Renal pelvis (tissue), 12 donors: ENCODE results near the gene TRPC4AP. TPM values are rescaled to one million over a fixed set of nuclear protein-coding genes. Genes with fewer than 3 reads are reported as not detected.
A peak's percentile ranks its signal among the peaks of the same experiment; 100 is the strongest.

Experiments used
- DNase-seq: peaks from one replicate; pipeline ENCODE4 v3.0.0-alpha.2; 2013
- long read RNA-seq, 16 experiments: transcript quantifications; one replicate each; lab custom pipeline, GENCODE V29; 2026
- polyA plus RNA-seq, 3 donors: library from polyadenylated mRNA; unstranded; fragments of 120-200 nt; gene quantifications; one replicate each; pipeline ENCODE4 v1.2.1, GENCODE V29; 2013; ENCODE audit not compliant: insufficient read length in 3 of 3

Gene TRPC4AP, protein sequence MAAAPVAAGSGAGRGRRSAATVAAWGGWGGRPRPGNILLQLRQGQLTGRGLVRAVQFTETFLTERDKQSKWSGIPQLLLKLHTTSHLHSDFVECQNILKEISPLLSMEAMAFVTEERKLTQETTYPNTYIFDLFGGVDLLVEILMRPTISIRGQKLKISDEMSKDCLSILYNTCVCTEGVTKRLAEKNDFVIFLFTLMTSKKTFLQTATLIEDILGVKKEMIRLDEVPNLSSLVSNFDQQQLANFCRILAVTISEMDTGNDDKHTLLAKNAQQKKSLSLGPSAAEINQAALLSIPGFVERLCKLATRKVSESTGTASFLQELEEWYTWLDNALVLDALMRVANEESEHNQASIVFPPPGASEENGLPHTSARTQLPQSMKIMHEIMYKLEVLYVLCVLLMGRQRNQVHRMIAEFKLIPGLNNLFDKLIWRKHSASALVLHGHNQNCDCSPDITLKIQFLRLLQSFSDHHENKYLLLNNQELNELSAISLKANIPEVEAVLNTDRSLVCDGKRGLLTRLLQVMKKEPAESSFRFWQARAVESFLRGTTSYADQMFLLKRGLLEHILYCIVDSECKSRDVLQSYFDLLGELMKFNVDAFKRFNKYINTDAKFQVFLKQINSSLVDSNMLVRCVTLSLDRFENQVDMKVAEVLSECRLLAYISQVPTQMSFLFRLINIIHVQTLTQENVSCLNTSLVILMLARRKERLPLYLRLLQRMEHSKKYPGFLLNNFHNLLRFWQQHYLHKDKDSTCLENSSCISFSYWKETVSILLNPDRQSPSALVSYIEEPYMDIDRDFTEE
- 10 to 100 TPM; 63.0 to 70.7 (median 70.1) TPM for polyA plus RNA-seq
- long read RNA-seq, donor 1, transcript TRPC4AP-201 (19 exons, 3,226 nt) = major isoform, 9 of 21 reads
- long read RNA-seq, donor 1, partial matches to known transcripts = 10 of 21 reads
- long read RNA-seq, donor 1, other reads (novel, unspliced or antisense) = 0 of 21 reads
- long read RNA-seq, donor 2, transcript TRPC4AP-201 (19 exons, 3,226 nt) = major isoform, 11 of 19 reads
- long read RNA-seq, donor 2, transcript TRPC4AP-202 (19 exons, 3,138 nt) = minor isoform, 8 of 19 reads
- long read RNA-seq, donor 2, partial matches to known transcripts = 0 of 19 reads
- long read RNA-seq, donor 2, other reads (novel, unspliced or antisense) = 0 of 19 reads
- long read RNA-seq, donor 3, transcript TRPC4AP-201 (19 exons, 3,226 nt) = major isoform, 9 of 27 reads
- long read RNA-seq, donor 3, transcript TRPC4AP-202 (19 exons, 3,138 nt) = minor isoform, 6 of 27 reads
- long read RNA-seq, donor 3, partial matches to known transcripts = 12 of 27 reads
- long read RNA-seq, donor 3, other reads (novel, unspliced or antisense) = 0 of 27 reads
- long read RNA-seq, donor 4, transcript TRPC4AP-201 (19 exons, 3,226 nt) = major isoform, 10 of 15 reads
- long read RNA-seq, donor 4, transcript TRPC4AP-202 (19 exons, 3,138 nt) = minor isoform, 5 of 15 reads
- long read RNA-seq, donor 4, partial matches to known transcripts = 0 of 15 reads
- long read RNA-seq, donor 4, other reads (novel, unspliced or antisense) = 0 of 15 reads
- long read RNA-seq, donor 5, partial matches to known transcripts = 0 of 4 reads
- long read RNA-seq, donor 5, other reads (novel, unspliced or antisense) = 0 of 4 reads
- long read RNA-seq, donor 6, transcript TRPC4AP-201 (19 exons, 3,226 nt) = major isoform, 5 of 7 reads
- long read RNA-seq, donor 6, partial matches to known transcripts = 0 of 7 reads
- long read RNA-seq, donor 6, other reads (novel, unspliced or antisense) = 0 of 7 reads
- long read RNA-seq, donor 7, transcript TRPC4AP-202 (19 exons, 3,138 nt) = minor isoform, 6 of 24 reads
- long read RNA-seq, donor 7, transcript TRPC4AP-201 (19 exons, 3,226 nt) = major isoform, 18 of 24 reads
- long read RNA-seq, donor 7, partial matches to known transcripts = 0 of 24 reads
- long read RNA-seq, donor 7, other reads (novel, unspliced or antisense) = 0 of 24 reads
- long read RNA-seq, donor 8, transcript TRPC4AP-201 (19 exons, 3,226 nt) = major isoform, 6 of 9 reads
- long read RNA-seq, donor 8, partial matches to known transcripts = 0 of 9 reads
- long read RNA-seq, donor 8, other reads (novel, unspliced or antisense) = 0 of 9 reads
- long read RNA-seq, donor 9, transcript TRPC4AP-202 (19 exons, 3,138 nt) = minor isoform, 5 of 27 reads
- long read RNA-seq, donor 9, transcript TRPC4AP-201 (19 exons, 3,226 nt) = major isoform, 22 of 27 reads
- long read RNA-seq, donor 9, partial matches to known transcripts = 0 of 27 reads
- long read RNA-seq, donor 9, other reads (novel, unspliced or antisense) = 0 of 27 reads
- long read RNA-seq, donor 10, partial matches to known transcripts = 0 of 7 reads
- long read RNA-seq, donor 10, other reads (novel, unspliced or antisense) = 0 of 7 reads
- long read RNA-seq, donor 11, transcript TRPC4AP-201 (19 exons, 3,226 nt) = major isoform, 14 of 17 reads
- long read RNA-seq, donor 11, partial matches to known transcripts = 0 of 17 reads
- long read RNA-seq, donor 11, other reads (novel, unspliced or antisense) = 0 of 17 reads
- long read RNA-seq, donor 12, transcript TRPC4AP-202 (19 exons, 3,138 nt) = minor isoform, 8 of 22 reads
- long read RNA-seq, donor 12, transcript TRPC4AP-201 (19 exons, 3,226 nt) = major isoform, 14 of 22 reads
- long read RNA-seq, donor 12, partial matches to known transcripts = 0 of 22 reads
- long read RNA-seq, donor 12, other reads (novel, unspliced or antisense) = 0 of 22 reads
- long read RNA-seq, donor 13, partial matches to known transcripts = 0 of 7 reads
- long read RNA-seq, donor 13, other reads (novel, unspliced or antisense) = 0 of 7 reads
- long read RNA-seq, donor 14, transcript TRPC4AP-202 (19 exons, 3,138 nt) = minor isoform, 5 of 15 reads
- long read RNA-seq, donor 14, transcript TRPC4AP-201 (19 exons, 3,226 nt) = major isoform, 10 of 15 reads
- long read RNA-seq, donor 14, partial matches to known transcripts = 0 of 15 reads
- long read RNA-seq, donor 14, other reads (novel, unspliced or antisense) = 0 of 15 reads
- long read RNA-seq, donor 15, transcript TRPC4AP-201 (19 exons, 3,226 nt) = major isoform, 17 of 29 reads
- long read RNA-seq, donor 15, transcript TRPC4AP-202 (19 exons, 3,138 nt) = minor isoform, 6 of 29 reads
- long read RNA-seq, donor 15, partial matches to known transcripts = 6 of 29 reads
- long read RNA-seq, donor 15, other reads (novel, unspliced or antisense) = 0 of 29 reads
- long read RNA-seq, donor 16, transcript TRPC4AP-201 (19 exons, 3,226 nt) = major isoform, 15 of 18 reads
- long read RNA-seq, donor 16, partial matches to known transcripts = 0 of 18 reads
- long read RNA-seq, donor 16, other reads (novel, unspliced or antisense) = 0 of 18 reads

DNA sequence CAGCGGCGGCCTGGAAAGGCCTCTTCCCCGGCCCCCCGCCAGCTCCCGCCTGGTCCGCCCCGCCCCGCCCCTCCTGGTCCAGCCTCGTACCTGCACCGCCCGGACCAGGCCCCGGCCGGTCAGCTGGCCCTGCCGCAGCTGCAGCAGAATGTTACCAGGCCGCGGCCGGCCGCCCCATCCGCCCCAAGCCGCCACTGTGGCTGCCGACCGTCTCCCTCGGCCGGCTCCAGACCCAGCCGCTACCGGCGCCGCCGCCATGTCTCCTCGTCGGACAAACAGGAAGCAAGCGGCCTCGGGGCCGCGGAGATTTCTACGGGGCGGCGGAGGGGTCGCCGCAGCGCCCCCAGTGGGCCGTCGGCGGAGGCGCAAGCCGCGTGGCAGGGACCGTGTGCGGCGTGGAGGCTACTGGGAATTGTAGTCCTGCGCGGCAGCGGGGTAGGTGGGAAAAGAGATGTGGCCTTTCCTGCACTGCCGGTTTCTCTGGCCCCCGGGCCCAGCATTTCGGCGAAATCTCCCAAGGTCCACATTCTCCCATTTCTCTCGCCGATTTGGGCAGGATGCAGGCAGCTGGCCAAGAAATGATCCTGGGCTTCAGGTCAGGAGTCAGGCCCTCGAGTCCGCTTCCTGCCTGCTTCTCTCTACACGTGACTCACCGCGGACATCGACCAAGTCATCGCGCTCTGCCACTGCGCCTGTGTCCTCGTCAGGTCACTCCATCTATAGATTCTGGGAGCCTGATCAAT is at the start of gene TRPC4AP:
TSS of gene TRPC4AP (minus strand) at position 284 of the 743 bp plus-strand sequence. CDS start at position 258, 26 bp downstream.
- peak; percentile 92 for DNase-seq

DNA sequence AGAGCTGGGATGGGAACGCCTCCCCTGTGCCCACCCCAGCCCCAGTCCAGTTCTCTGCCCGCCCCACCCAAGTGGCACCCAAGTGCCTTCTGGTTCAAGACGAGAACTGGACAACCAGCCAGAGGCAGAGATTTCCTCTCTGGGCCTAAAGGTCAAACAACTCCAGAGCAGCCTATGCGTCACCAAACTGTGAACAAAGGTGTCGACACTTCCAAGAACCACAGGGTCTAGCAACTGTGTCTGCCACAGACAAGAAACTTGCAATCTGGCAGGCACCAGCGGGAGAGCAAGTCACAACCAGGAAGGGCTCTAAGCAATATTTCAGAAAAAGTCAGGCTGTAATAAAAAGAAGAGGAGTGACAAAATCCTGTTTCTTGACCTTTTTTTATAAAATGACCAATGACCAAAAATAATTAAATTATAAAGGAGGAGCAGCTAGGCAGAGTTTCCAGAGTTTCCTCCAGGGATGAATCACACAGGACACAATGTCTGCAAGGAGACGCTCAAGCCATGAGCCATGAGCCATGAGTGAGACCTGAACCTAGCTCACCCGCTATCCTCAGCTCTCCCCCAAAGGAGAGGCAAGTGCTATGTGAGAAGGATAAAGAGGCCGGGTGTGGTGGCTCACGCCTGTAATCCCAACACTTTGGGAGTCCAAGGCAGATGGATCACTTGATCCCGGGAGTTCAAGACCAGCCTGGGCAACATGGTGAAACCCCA is 43.4 kb upstream of the TRPC4AP start:
- DNase-seq = no peak

DNA sequence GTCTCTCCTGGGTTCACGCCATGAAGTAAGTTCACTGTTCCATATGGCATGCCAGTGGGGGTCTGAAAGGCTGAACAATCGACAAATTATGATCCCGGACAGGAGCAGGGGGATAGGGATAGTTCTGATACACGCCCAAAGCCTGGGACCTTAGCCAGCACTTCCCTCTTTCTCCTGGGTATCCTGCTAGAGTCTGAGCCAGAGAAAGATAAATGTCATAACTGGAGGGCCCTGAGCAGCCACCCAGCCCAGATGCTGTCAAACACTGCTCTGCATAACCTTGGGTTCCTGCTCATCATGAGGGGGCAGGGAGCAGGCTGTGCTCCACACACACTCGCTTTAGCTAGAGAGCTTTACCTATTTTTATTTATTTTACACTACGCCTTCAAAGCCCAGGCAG is 42.3 kb upstream of the TRPC4AP start:
- no peak for DNase-seq

DNA sequence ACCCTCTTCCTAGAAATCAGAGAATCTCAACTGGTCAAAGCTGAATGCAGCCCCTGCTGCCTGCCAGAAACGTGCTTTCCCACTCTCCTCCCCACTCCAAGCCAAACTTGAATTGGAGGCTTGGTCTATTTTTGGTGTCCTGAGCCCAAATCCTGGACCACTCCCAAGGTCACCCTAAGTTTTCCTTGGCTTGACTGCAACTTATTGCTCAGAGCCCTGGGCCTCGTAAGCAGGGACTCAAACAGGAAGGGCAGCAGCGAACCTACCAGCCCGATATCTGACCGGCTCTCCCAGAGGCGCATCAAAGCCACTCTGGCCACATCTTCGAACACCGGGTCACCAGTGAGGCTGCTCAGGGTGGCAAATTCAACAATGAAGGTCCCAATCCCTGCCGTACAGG is 41.9 kb upstream of the TRPC4AP start:
- no peak for DNase-seq

DNA sequence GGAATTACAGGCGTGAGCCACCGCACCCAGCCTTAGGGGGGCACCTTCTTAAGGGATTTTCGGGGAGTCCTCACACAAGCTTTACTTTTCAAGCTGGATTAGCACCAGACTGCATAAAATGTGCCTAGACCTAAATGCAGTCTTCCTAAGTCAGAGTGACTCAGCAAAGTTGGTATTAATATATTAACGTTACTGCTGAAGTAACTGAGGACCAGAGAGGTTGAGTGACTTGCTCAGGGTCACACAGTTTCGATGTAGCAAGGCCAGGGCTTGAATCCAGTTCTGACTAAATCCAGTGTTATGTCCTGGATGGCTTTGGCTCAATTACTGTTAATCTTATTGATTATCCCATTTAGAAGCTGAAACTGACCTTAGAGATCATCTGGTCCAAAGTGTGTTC is 41.1 kb upstream of the TRPC4AP start:
- DNase-seq = no peak

DNA sequence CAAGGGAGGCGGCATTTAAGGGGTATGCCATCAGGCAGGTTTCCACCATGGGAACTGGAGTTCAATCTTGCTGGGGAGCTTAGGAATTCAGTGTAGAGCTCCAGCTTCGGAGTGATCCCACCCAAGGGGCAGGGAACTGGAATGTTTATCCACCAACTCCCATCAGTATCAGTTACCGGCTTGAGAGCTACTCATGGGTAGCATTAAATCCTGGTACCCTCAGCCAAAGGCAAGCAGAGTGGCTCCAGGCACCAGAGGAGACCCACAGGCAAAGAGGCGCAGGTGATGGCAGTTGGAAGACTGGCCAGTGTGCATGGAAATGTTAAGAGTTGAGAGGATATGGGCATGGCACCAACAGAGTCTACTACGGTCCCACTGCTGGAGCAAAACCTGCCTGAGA is 40.4 kb upstream of the TRPC4AP start:
- DNase-seq = no peak

DNA sequence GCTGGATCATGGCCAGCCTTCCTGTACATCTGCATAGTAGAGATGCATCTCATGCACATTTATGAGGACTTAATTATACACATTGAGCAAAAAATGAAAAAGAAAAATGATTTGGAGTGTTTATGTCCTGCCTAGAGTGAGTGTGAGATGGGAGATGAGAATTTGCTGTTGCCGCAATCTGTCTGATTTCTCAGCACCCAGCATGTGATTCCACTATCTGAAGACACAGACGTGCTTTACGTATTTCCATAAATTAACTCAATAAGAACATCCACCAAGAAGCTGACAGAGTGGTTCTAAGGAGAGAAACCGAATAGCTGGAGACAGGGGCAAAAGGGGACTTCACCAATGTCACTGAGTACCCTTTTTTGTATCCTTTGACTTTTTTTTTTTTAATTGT is 39.3 kb upstream of the TRPC4AP start:
- no peak for DNase-seq

DNA sequence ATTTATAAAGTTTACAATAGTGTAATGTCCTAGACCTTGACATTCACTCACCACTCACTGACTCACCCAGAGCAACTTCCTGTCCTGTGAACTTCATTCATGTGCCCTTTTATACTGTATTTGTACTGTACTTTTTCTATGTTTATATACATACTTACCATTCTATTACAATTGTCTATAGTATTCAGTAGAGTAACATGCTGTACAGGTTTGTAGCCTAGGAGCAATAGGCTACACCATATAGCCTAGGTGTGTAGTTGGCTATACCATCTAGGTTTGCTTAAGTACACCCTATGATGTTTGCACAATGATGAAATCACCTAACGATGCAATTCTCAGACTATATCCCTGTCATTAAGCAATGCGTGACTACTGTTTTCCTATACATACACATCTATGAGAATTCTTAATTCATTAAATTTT is 37.1 kb upstream of the TRPC4AP start:
- no peak for DNase-seq

DNA sequence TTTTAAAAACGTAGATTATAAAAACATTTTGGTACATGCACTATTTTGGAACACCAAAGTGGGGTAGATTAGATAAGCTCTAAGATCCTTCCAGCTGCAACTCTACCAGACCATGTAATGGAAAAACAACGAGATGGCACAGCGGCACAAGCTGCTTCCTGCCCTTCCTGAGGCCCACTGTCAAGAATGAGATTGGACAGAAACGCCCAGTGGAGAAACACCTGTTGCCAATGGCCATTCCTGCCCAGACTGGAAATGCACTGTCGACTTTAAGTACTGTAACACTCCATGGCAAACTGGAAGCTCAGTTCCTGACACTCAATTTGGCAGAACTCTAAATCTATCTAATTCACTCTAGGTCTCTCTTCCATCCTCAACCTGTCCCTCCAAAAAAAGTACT is 33.1 kb upstream of the TRPC4AP start:
- no peak for DNase-seq

DNA sequence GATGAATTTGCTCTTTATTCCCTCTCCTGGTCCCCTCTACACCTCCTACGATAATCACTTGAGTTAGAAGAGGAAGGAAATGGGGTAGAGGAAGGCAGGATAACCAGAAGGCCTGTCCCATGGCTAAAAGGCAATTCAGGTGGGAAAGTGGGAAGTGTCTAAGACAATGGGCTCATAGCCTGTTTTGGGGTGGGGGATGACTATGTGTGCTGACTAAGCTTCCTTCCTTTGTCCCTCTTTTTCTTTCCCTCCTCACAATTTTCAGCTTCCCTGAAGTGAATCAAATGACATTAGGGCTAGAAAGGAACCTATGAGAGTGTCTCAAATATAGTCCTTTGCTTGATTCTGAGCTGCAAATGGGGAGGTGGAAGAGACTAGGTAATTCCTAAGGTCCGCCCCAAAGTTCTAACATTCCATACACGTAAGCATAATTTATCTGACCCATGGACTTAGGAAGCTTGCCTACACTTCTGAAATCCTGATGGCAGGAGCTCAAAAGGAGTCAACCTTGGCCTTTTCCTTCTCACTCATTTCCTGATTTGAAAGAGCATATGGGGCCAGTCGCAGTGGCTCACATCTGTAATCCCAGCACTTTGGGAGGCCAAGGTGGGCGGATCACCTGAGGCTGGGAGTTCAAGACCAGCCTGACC is 30.3 kb upstream of the TRPC4AP start:
- DNase-seq = no peak

DNA sequence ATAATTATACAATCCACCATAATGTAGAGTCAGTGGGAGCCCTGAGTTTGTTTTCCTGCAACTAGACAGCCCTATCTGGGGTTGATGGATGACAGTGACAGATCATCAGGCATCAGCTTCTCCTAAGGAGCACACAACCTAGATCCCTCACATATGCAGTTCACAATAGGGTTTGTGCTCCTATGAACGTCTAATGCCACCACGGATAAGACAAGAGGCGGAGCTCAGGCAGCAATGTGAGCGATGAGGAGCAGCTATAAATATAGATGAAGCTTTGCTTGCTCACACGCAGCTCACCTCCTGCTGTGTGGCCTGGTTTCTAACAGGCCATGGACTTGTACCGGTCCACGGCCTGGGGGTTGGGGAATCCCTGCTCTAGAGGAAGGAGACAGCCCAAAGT is 28.6 kb upstream of the TRPC4AP start:
- no peak for DNase-seq

DNA sequence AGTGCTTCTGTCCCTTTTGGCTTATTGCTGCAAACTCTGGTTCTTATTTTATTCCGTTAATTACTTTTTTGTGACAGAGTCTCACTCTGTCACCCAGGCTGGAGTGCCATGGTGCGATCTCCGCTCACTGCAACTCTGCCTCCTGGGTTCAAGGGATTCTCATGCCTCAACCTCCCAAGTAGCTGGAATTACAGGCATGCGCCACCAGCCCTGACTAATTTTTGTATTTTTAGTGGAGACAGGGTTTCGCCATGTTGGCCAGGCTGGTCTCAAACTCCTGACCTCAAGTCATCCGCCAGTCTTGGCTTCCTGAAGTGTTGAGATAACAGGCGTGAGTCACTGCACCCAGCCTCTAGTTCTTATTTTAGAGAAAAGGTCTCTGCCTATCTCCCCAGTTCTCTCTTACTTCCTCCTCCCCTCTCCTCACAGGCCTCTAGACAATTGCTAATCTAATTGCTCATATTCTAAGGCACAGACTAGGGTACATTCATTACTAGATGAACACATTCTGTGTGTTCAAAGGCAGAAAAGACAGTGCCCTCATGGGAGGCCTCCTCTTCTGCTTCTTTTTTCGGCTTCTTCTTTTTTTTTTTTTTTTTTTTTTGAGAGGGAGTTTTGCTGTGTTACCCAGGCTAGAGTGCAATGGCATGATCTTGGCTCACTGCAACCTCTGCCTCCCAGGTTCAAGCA is 27.6 kb upstream of the TRPC4AP start:
- DNase-seq = no peak

DNA sequence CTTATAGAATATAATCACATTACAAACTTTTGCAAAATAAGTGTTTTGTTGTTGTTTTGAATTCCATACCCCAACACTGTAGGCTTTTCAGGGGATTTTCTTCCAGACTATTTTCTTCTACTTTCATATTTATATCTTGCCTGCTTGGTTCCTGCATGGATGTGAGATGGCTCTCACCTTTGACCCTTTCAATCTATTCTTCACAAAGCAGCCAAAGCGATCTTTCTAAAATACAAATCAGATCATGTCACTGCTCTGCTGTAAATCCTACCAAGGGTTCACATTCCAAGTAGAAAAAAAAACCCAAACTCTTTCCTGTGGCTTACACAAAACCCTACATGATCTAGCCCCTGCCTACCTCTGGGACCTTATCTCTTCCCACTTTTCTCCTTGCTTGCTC is 25.0 kb upstream of the TRPC4AP start:
- no peak for DNase-seq

DNA sequence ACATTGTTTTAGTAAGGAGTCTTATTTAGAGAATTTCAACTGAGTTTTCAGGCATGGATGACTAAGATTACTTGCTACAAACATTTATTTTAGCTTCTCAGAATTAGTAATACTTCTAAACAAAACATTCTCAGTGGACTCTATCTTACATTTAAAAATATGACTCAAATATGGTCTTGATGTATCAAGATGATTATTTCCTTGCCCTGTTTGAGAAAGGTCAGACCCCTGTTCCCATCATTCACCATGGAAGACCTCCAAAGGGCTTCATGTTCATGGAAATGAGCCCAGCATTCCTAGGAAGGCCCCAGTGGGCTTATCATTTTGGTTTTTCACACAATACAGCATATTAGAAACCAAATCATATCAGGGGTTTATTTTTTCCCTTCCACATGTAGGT is 24.6 kb upstream of the TRPC4AP start:
- no peak for DNase-seq

DNA sequence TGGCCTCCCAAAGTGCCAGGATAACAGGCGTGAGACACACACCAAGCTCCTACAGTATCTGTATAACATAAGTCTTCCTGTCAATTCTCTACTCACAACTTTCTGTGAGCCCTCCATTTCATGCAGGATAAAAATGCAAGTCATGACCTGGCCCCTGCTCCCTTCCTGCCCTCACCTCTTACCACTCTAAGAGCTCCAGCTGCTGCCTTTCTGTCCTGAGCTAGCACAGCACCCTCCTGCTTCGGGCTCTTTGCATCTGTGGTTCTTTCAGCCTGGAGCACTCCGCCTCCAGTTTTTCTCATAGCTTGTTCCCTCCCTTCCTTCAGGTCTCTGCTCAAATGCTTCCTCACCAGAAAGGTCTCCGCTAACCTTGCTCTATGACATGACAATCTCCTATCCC is 23.7 kb upstream of the TRPC4AP start:
- no peak for DNase-seq
